K562 (cell line): ENCODE measurements around the gene YTHDF1. TPM values are rescaled to one million over a fixed set of nuclear protein-coding genes. Genes with fewer than 3 reads are reported as not detected.

Experiments used
- ATF1 ChIP-seq, 2 experiments: fragments of 450-650 bp in 1 of 2; IDR thresholded peaks; 2 replicates each; pipeline ENCODE4 v1.6.1; 2016; ENCODE audit warnings: missing compliant biosample characterization in 1 of 2, missing genetic modification characterization in 1 of 2
- BRF1 ChIP-seq: IDR thresholded peaks from 3 replicates; pipeline ENCODE4 v1.6.1; 2011; ENCODE audit warnings: borderline replicate concordance, mild to moderate bottlenecking; ENCODE audit not compliant: insufficient read length; ENCODE audit errors: extremely low read depth
- EGR1 ChIP-seq: fragments of 450-650 bp; conservative IDR thresholded peaks from 2 replicates; pipeline ENCODE4 v1.6.1; 2017; ENCODE audit warnings: mild to moderate bottlenecking
- HMG20A ChIP-seq: fragments of 450-650 bp; formaldehyde crosslinking; conservative IDR thresholded peaks from 2 replicates; pipeline ENCODE4 v1.4.0; 2020; ENCODE audit warnings: mild to moderate bottlenecking, mixed read lengths
- MAFF ChIP-seq: IDR thresholded peaks from 2 replicates; pipeline ENCODE4 v1.6.1; 2012; ENCODE audit warnings: low read length, improper control_type of control experiment
- TCF15 ChIP-seq: fragments of 250-450 bp; sonication (Bioruptor Pico); IDR thresholded peaks from 2 replicates; pipeline ENCODE4 v1.8.0; 2022; ENCODE audit warnings: moderate library complexity, mild to moderate bottlenecking, inconsistent platforms
- VEZF1 ChIP-seq: fragments of 200-800 bp; sonication (Bioruptor generic); IDR thresholded peaks from 2 replicates; pipeline ENCODE4 v1.6.1; 2017; ENCODE audit warnings: missing genetic modification characterization, missing compliant biosample characterization
- ZBTB40 ChIP-seq, 2 experiments: fragments of 450-650 bp in 1 of 2; sonication (generic) in 1 of 2; formaldehyde crosslinking in 1 of 2; IDR thresholded peaks; 2 replicates each; pipeline versions ENCODE4 v1.7.1 to v1.9.0; 2016 to 2022; ENCODE audit warnings: inconsistent platforms in 1 of 2, mild to moderate bottlenecking in 1 of 2, missing genetic modification reagents in 1 of 2
- polyA plus RNA-seq, 8 experiments: library from polyadenylated mRNA; depleted of rRNA in 4 of 8; stranded (reverse) in 5 of 8; unstranded in 3 of 8; fragments of >200 nt; fragmentation: Nextera tagmentation in 2 of 8; fragmentation: Illumina TruSeq in 1 of 8; extraction: Ambion mirVana in 2 of 8; extraction: Trizol in 1 of 8; gene quantifications; 2 replicates each; pipeline versions ENCODE4 v1.2.1 to v1.2.3, GENCODE V29; 2011 to 2014; ENCODE audit warnings: inconsistent platforms in 1 of 8, missing spikeins in 1 of 8
- total RNA-seq, 7 experiments: library from RNA; depleted of rRNA in 6 of 7; stranded (reverse); fragments of >200 nt in 6 of 7; fragmentation: Illumina TruSeq in 2 of 7; extraction: Trizol in 2 of 7; gene quantifications; 2 replicates each; pipeline versions ENCODE4 v1.2.1 to v1.2.3, GENCODE V29; 2011 to 2021; ENCODE audit warnings: low replicate concordance in 1 of 7

Gene YTHDF1
- total and polyA plus RNA-seq, 9 of the 15 experiments (the other 6 are each of a cell fraction or from before 2014, with no cell fraction given) = 10.1 to 42.4 (median 27.8) TPM

- TF ChIP-seq ZBTB40 (IDR thresholded peaks at IDR 0.05) (no peak), ZBTB40 (CRISPR knock-in tag; IDR thresholded peaks at IDR 0.05) (no peak), HMG20A (no peak), BRF1 (no peak), EGR1 (peak; percentile 80), ATF1 (CRISPR knock-in tag; IDR thresholded peaks at IDR 0.05) (no peak), ATF1 (tag; IDR thresholded peaks at IDR 0.05) (no peak), TCF15 (CRISPR knock-in tag) (no peak), VEZF1 (CRISPR knock-in tag) (peak; percentile 75), MAFF (no peak)
- TF ChIP-seq, all 486 proteins: peak for 8
Measured at GRCh38 chr20:63196768-63197470, 19.0 kb downstream of the YTHDF1 start (continued).
